HG02623 (cell line): ENCODE data around the gene PTPRR.

Experiments used
- ATAC-seq: cut with Tn5 transposase; IDR thresholded peaks from one replicate; pipeline ENCODE4 v1.9.1; 2021; ENCODE audit warnings: moderate library complexity; ENCODE audit not compliant: unreplicated experiment

PTPRR gene

DNA sequence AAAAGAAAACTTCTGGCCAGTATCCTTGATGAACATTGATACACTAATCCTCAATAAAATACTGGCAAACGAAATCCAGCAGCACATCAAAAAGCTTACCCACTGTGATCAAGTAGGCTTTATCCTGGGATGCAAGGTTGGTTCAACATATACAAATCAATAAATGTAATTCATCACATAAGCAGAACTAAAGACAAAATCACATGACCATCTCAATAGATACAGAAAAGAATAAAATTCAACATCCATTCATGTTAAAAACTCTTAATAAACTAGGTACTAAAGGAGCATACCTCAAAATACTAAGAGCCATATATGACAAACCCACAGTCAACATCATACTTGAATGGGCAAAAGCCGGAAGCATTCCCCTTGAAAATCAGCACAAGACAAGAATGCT lies 211.5 kb downstream of the PTPRR start:
- no peak for ATAC-seq

GRCh38 chr12:70706611-70707010 lies 213.9 kb downstream of the PTPRR start:
- ATAC-seq = no peak

GRCh38 chr12:70698345-70698744 lies 222.2 kb downstream of the PTPRR start:
- no peak for ATAC-seq

DNA sequence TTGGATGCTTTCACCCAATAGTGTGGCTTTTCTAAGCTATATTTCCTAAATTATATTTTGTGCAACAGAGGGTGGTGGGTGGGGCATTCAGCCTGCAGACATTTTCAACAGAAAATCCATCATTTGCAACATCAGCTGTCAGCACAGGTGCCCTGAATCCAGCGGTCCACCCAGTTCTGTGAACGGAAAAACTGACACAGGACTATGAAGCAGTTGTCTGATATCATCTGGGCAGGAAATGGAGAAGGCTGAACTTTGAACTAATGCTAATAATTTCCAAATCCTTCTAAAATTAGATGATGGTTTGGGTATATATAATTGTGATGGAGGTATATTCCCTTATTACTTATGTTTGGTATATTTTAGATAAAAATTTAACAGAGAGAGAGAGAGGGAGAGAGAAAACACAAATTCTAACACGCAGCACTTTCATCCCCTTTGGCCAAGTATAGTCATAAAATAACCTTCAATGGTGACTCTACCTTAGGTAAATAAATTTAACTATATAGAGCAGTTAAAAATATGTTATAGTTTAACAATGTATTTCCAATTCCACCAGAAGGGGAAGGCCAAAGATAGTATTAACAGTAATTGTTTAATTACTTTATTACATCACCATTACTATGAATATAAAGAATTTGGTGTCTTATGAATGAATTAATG lies 225.0 kb downstream of the PTPRR start:
- ATAC-seq = no peak

- ATAC-seq = no peak
Measured at GRCh38 chr12:70692681-70693288, 227.8 kb downstream of the PTPRR start.

DNA sequence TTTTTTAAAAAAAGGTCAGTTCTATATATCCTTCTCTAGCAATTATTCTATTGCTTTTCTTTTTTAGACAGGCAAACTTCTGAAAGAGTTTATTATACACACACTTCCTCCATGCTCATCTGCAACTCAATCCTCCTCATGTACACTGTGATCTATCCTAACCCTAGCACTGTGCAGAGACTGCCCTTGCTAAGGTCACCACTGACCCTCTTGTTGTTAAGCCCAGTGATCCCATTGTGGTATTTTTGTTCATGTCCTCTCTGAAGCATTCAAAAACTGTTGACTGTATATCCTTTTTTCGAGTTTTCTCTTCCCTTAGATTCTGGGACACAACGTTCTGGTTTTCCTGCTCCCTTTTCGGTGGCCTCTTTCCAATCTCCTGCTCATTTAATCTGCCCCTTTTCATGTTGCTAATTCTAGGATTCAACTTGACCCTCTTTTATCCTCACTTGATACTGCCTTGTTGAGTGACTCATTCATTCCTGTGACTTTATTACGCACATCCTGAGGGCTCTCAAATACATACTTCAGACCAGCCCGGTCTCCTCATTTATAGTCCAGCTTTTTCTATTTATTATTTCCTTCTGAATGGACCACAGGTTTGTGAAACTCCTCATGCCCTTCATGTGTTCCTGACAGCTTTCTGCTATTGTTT lies 229.4 kb downstream of the PTPRR start:
- ATAC-seq = no peak

- ATAC-seq = no peak
Measured at GRCh38 chr12:70686907-70687306, 233.6 kb downstream of the PTPRR start.

DNA sequence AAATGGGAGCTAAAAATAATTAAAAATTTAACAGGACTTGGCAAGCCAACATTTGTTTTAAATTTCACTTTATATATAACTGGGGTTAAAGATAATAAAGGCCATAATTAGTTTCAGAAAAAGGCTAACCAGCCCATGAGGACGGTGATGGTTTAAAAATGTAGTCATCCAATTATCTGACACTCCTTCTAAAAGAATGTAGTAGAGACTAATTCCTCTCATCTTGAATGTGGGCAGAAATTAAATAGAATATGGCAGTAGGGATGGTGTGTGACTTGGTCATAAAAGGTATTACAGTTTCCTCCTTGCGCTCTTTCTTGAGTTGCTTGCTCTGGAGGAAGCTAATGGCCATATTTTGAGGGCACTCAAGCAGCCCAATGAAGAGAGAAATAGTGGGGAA lies 234.2 kb downstream of the PTPRR start:
- ATAC-seq = no peak

DNA sequence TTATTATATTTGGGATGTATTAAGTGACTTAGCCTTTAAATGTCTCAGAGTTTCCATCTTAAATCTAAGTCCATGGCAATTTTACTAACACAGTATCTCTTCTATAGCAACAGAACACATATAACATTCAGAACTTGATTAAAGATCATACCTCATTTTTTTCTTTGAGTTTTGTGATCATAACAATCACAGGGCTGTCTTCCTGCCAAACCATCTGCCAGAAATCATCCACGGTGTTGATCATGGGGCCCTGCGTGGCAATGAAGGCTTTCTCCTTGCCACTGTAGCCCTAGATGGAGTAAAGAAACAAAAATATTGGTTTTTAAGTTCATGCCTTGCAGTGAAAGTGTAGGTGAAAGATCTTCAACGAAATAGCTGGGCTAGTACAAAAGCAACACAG lies 236.6 kb downstream of the PTPRR start:
- no peak for ATAC-seq

- ATAC-seq = no peak
Measured at GRCh38 chr12:70671698-70672097, 248.8 kb downstream of the PTPRR start.

DNA sequence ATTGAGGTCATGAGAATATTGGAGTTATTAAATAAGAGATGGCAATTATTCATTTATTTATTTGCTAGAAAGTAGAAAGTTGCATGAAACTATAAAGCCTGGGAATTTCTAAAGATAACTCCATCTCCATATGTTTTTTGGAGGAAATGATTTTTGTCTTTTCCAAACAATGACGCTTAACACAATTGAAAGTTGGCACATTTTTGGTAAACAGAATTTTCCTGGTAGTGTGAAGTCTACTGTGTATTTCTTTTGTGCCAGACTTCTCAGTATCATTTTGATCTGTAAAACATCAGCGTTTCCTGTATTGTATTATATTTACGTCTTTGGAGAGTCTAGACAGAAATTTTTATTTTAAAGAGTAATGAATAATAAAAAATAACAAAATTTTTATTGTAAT lies 249.6 kb downstream of the PTPRR start:
- ATAC-seq = no peak

DNA sequence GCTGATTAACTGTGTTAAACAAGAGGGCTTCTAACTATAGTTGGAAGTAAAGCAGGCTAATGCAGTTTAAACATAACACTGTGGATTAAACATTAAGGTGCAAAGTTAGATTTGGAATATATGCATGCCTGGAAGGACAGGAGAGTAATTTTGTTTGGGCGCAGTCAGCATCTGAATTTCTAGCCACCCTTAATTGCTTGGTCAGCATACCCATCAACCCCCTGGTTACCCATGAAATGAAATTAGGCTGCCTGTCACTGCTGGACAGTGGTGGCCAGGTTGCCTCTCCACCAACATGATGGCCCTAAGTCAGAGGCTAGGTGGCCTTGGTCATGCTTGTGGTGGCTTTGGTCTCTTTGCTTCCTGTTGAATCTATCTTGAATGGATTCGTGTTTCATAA lies 253.3 kb downstream of the PTPRR start:
- ATAC-seq = no peak

GRCh38 chr12:70666364-70666763 lies 254.2 kb downstream of the PTPRR start:
- ATAC-seq = no peak

GRCh38 chr12:70664465-70664881 lies 256.1 kb downstream of the PTPRR start:
- ATAC-seq = no peak

- no peak for ATAC-seq
Measured at GRCh38 chr12:70663838-70664237, 256.7 kb downstream of the PTPRR start.

- ATAC-seq = no peak
Measured at GRCh38 chr12:70661466-70662161, 258.9 kb downstream of the PTPRR start.

- no peak for ATAC-seq
Measured at GRCh38 chr12:70660620-70661219, 259.8 kb downstream of the PTPRR start.

- ATAC-seq = no peak
Measured at GRCh38 chr12:70660002-70660604, 260.4 kb downstream of the PTPRR start.

DNA sequence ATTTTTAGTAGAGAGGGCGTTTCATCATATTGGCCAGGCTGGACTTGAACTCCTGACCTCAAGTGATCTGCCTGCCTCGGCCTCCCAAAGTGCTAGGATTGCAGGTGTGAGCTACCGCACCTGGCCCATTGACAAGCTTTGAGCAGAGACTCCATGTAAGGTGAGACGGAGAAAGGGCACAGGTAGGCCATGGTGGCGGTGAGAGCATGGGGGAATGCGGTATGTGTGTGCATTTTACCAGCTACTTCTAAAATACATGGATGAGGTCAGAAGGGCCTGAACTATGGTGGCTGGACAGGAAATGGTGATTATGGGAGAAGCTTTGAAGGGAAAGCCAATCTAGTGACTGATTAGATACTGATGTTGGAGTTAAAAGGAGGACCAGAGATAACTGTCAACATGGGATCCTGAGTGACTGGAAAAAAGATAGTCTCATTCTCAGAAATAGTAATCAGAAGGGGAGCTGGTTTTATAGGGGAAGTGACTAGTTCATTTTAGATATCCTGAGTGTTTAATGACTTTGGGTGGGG lies 261.4 kb downstream of the PTPRR start:
- no peak for ATAC-seq

GRCh38 chr12:70657616-70658286 lies 262.8 kb downstream of the PTPRR start:
- ATAC-seq = no peak
